ENCODE data around the gene RABL6. TPM values are rescaled to one million over a fixed set of nuclear protein-coding genes. Genes with fewer than 3 reads are reported as not detected.

Gene RABL6
- total RNA-seq, 1 donor from 2014 or later, result 68.2 TPM

GRCh38 chr9:136853596-136854112 is 45.9 kb downstream of the RABL6 start:
- no peaks in the 10 kb centered on the region for H3K9me3 ChIP-seq
- H3K4me3 ChIP-seq, result no peak overlapping the region
- no peaks in the 10 kb centered on the region for H3K36me3 ChIP-seq
- H3K27ac ChIP-seq, result no peak overlapping the region
- H3K4me1 ChIP-seq, result peaks cover 12% of the 10 kb centered on the region
- no peak for DNase-seq
- intact Hi-C loops (cut with DNase I), result no loop called here
- no peak for ATAC-seq
- H3K27me3 ChIP-seq, result no peaks in the 10 kb centered on the region
- no peak for TF ChIP-seq CTCF (IDR thresholded peaks at IDR 0.05)

- no peak overlapping the region for H3K4me3 ChIP-seq
- ATAC-seq, result no peak
- no peaks in the 10 kb centered on the region for H3K27me3 ChIP-seq
- intact Hi-C loops (cut with DNase I), result no loop called here
- DNase-seq, result no peak
- H3K4me1 ChIP-seq, result peaks cover 14% of the 10 kb centered on the region
- TF ChIP-seq CTCF (IDR thresholded peaks at IDR 0.05), result no peak
- no peaks in the 10 kb centered on the region for H3K9me3 ChIP-seq
- no peaks in the 10 kb centered on the region for H3K36me3 ChIP-seq
- no peak overlapping the region for H3K27ac ChIP-seq
Measured at GRCh38 chr9:136854113-136854841, 46.5 kb downstream of the RABL6 start.

- DNase-seq (no peak), ATAC-seq (no peak)
- Histone ChIP-seq H3K4me3 (no peak overlapping the region), H3K27me3 (no peaks in the 10 kb centered on the region), H3K4me1 (peaks cover 13% of the 10 kb centered on the region), H3K36me3 (no peaks in the 10 kb centered on the region), H3K27ac (no peak overlapping the region), H3K9me3 (no peaks in the 10 kb centered on the region)
- intact Hi-C loops (cut with DNase I), result no loop called here
- TF ChIP-seq CTCF (IDR thresholded peaks at IDR 0.05), result no peak
Measured at GRCh38 chr9:136854842-136855460, 47.2 kb downstream of the RABL6 start.

- no peak overlapping the region for H3K4me3 ChIP-seq
- H3K9me3 ChIP-seq, result no peaks in the 10 kb centered on the region
- TF ChIP-seq CTCF (IDR thresholded peaks at IDR 0.05), result no peak
- no peak overlapping the region for H3K27ac ChIP-seq
- intact Hi-C loops (cut with DNase I), result no loop called here
- H3K36me3 ChIP-seq, result peaks cover 1% of the 10 kb centered on the region
- peaks cover 7% of the 10 kb centered on the region for H3K4me1 ChIP-seq
- no peaks in the 10 kb centered on the region for H3K27me3 ChIP-seq
- DNase-seq, result no peak
- no peak for ATAC-seq
Measured at GRCh38 chr9:136855461-136856078, 47.8 kb downstream of the RABL6 start.

GRCh38 chr9:136856079-136856476 is 48.3 kb downstream of the RABL6 start:
- ATAC-seq (no peak), DNase-seq (no peak)

More at GRCh38 chr9:136856079-136856476, 48.3 kb downstream of the RABL6 start:
- intact Hi-C loops (cut with DNase I), result no loop called here
- H3K4me1 ChIP-seq, result peaks cover 4% of the 10 kb centered on the region
- H3K27me3 ChIP-seq, result no peaks in the 10 kb centered on the region
- H3K36me3 ChIP-seq, result peaks cover 7% of the 10 kb centered on the region
- H3K4me3 ChIP-seq, result no peak overlapping the region
- no peak for TF ChIP-seq CTCF (IDR thresholded peaks at IDR 0.05)
- no peak overlapping the region for H3K27ac ChIP-seq
- no peaks in the 10 kb centered on the region for H3K9me3 ChIP-seq

All from upper lobe of right lung (tissue), 1 donor.